Thoracic aorta (tissue), 2 donors: Measurements from ENCODE around the gene MCHR1. TPM values are rescaled to one million over a fixed set of nuclear protein-coding genes. Genes with fewer than 3 reads are reported as not detected.

Experiments
- ATAC-seq: fragments of 150-250 bp; one replicate; pipeline ENCODE4 v1.8.0; 2017; ENCODE audit warnings: low read depth; ENCODE audit not compliant: insufficient number of reproducible peaks, low FRiP score
- DNase-seq: peaks from one replicate; pipeline ENCODE4 v3.0.0-alpha.2; 2020; ENCODE audit warnings: low spot score
- H3K27ac ChIP-seq, 2 donors: fragments of 200-600 bp; sonication (generic); 1 replicate in 1 of 2; 2 replicates in 1 of 2; pipeline ENCODE4 v1.5.1; 2016; ENCODE audit warnings: mild to moderate bottlenecking in 2 of 2, moderate library complexity in 2 of 2
- H3K27me3 ChIP-seq: fragments of 200-600 bp; sonication (generic); replicated peaks from 2 replicates; pipeline ENCODE4 v1.6.0; 2016; ENCODE audit warnings: mild to moderate bottlenecking; ENCODE audit not compliant: insufficient read depth
- H3K36me3 ChIP-seq: fragments of 200-600 bp; sonication (generic); one replicate; pipeline ENCODE4 v1.5.1; 2016
- H3K4me1 ChIP-seq, 2 donors: fragments of 200-600 bp; sonication (generic); 1 replicate in 1 of 2; 2 replicates in 1 of 2; pipeline versions ENCODE4 v1.5.1 to v1.6.0; 2016; ENCODE audit warnings: low read depth in 2 of 2, mild to moderate bottlenecking in 1 of 2; ENCODE audit not compliant: control insufficient read depth in 1 of 2
- H3K4me3 ChIP-seq: fragments of 200-600 bp; sonication (generic); 2 replicates; pipeline ENCODE4 v1.5.1; 2016; ENCODE audit warnings: mild to moderate bottlenecking
- H3K9me3 ChIP-seq: fragments of 200-600 bp; sonication (generic); 2 replicates; pipeline ENCODE4 v1.5.1; 2016
- CTCF ChIP-seq: fragments of 200-600 bp; sonication (generic); IDR thresholded peaks from one replicate; pipeline ENCODE4 v1.5.1; 2019; ENCODE audit warnings: antibody characterized with exemption
- total RNA-seq, 2 donors: library from RNA; depleted of rRNA; stranded (reverse); fragments of >200 nt; gene quantifications; one replicate each; pipeline versions ENCODE4 v1.1.0 to v1.2.3, GENCODE V29; 2016

MCHR1 gene
- total RNA-seq, 2 donors from 2014 or later: 0.41 TPM; not detected in 1

GRCh38 chr22:40680819-40681183, 1.5 kb downstream of the MCHR1 start:
- peaks cover 7 to 14% of the 10 kb centered on the region in 2 donors for H3K4me1 ChIP-seq
- no peak for TF ChIP-seq CTCF
- no peak overlapping the region for H3K27ac ChIP-seq
- ATAC-seq (no peak), DNase-seq (no peak)
- no peaks in the 10 kb centered on the region for H3K36me3 ChIP-seq
- H3K9me3 ChIP-seq: no peaks in the 10 kb centered on the region
- no peaks in the 10 kb centered on the region for H3K27me3 ChIP-seq
- no peak overlapping the region for H3K4me3 ChIP-seq

- ATAC-seq (no peak), DNase-seq (no peak)
- no peaks in the 10 kb centered on the region for H3K36me3 ChIP-seq
- no peak overlapping the region for H3K4me3 ChIP-seq
- H3K27me3 ChIP-seq: no peaks in the 10 kb centered on the region
- no peak overlapping the region for H3K27ac ChIP-seq
- peaks cover 7 to 14% of the 10 kb centered on the region in 2 donors for H3K4me1 ChIP-seq
- TF ChIP-seq CTCF: no peak
- H3K9me3 ChIP-seq: no peaks in the 10 kb centered on the region
Measured at GRCh38 chr22:40681451-40681850, 2.2 kb downstream of the MCHR1 start.

GRCh38 chr22:40684728-40685127, 5.4 kb downstream of the MCHR1 start:
- Histone ChIP-seq H3K27me3 (no peaks in the 10 kb centered on the region), H3K4me3 (no peak overlapping the region), H3K36me3 (no peaks in the 10 kb centered on the region), H3K9me3 (no peaks in the 10 kb centered on the region), H3K4me1 (peaks cover 3% of the 10 kb centered on the region in 2 donors), H3K27ac (no peak overlapping the region)
- no peak for TF ChIP-seq CTCF
- DNase-seq (no peak), ATAC-seq (no peak)

GRCh38 chr22:40685406-40685805, 6.1 kb downstream of the MCHR1 start:
- DNase-seq (no peak), ATAC-seq (no peak)
- Histone ChIP-seq H3K27ac (no peak overlapping the region), H3K27me3 (no peaks in the 10 kb centered on the region), H3K4me1 (peaks cover 0 to 3% of the 10 kb centered on the region in 2 donors), H3K4me3 (no peak overlapping the region), H3K9me3 (no peaks in the 10 kb centered on the region), H3K36me3 (no peaks in the 10 kb centered on the region)
- TF ChIP-seq CTCF: no peak

GRCh38 chr22:40687706-40688105, 8.4 kb downstream of the MCHR1 start:
- Histone ChIP-seq H3K4me1 (peaks cover 0 to 3% of the 10 kb centered on the region in 2 donors), H3K36me3 (no peaks in the 10 kb centered on the region), H3K27me3 (no peaks in the 10 kb centered on the region), H3K4me3 (no peak overlapping the region), H3K27ac (no peak overlapping the region), H3K9me3 (no peaks in the 10 kb centered on the region)
- TF ChIP-seq CTCF: no peak
- DNase-seq (no peak), ATAC-seq (no peak)
